Umbilical cord (tissue), 2 donors: ENCODE data around the gene AKAP8L. TPM values are rescaled to one million over a fixed set of nuclear protein-coding genes. Genes with fewer than 3 reads are reported as not detected.

Source experiments
- DNase-seq: peaks from one replicate; pipeline ENCODE4 v3.0.0-alpha.2; 2015; ENCODE audit warnings: low spot score
- total RNA-seq: library from RNA; depleted of rRNA; stranded (reverse); fragments of >200 nt; gene quantifications from one replicate; pipeline ENCODE4 v1.2.3, GENCODE V29; 2014; ENCODE audit warnings: low replicate concordance; ENCODE audit not compliant: insufficient read depth

AKAP8L gene
- total RNA-seq, 1 donor from 2014 or later: 28.4 TPM

DNA sequence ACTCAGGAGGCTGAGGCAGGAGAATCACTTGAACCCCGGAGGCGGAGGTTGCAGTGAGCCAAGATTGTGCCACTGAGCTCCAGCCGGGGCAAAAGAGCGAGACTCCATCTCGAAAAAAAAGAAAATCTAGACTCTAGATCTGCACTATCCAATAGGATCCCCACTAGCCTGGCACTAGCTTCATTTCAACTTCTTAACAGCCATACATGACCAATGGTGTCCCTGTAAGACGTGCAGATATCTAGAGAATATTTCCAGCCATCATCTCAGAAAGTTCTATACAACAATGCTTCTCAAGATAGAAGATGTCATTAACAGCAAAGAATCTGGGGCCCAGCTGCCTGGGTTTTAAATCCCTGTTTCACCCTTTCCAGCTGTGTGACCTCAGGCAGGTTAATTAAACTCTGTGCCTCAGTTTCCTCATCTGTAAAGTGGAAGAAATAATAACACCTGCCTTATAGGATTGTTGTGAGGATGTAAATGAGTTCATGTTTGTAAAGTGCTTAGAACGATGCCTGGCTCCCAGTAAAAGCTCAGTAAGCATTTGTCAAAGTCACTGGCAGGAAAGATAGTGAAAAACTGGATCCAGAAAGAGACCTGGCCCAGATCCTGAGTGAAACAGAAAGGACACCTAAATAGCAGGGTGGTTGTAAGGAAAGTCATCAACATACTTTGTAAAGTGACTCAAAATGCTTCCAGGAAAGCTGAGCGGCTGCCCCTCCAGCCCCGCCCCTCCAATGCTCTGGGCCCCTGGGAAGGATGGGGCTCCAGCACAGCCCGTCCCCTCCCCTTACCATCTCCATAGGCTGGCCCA, 17.4 kb upstream of the AKAP8L start:
- no peak for DNase-seq

DNA sequence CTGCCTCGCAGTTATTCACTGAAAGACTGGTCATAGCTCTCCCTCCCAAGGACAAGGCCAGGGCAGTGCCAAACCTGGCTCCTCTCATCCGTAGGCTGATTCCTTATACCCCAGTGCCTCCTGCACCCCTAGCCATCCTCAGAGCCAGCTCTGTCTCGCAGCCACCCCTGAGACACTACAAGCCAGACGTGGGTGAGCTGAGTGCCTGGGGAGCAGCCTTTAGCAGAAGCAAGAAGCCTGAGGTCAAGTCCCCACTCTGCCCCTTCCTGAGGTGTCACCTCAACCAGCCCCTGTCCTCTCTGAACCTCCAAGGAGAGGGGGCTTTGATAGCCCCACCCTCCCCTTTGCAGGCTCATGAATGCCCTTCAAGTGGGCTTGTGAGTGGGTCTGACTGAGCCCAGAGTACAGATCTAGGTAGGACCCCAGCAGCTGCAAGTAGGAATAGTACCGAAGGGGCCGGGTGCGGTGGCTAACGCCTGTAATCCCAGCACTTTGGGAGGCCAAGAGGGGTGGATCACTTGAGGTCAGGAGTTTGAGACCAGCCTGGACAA, 14.8 kb upstream of the AKAP8L start:
- no peak for DNase-seq

DNA sequence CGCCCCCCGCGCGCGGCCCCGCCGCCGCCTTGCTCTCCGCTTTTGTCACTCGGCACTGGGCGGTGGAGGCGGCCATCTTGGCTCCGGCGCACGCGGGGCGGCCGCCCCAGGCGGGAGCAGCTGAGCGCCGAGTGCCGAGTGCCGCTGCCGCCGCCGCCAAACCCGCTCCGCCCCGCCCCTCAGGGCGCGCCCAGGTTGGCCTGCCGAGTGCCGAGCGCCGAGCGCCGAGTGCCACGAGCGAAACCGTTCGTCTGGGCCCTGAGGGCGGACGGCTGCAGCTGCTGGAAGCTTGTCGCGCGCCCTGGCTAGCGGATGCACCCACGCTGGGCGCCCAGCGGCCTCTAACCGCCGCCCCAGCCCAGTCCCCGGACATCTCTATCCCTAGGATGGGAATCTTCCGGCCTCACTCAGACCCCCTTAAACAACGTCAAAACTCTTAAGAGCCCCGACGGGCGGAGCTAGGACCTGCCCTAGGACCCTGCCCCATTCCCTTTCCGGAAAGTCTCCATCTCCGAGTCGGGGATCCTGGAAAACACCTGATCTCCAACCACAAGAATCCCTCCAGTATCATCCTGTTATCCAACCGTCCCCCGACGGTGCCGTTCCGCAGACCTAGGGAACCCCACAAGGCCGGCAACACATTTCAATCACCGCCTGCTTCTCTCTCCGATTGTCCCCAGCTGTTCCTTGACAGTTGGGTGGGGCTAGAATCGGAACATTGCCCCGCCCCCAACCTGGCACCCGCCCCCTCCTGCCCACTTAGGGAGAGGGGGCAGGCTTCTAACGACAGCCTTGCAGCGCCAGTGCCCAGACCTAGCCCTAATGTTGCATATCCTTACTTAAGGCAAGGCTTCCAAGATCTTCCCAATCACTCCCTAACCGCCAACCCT, 14.1 kb upstream of the AKAP8L start:
- DNase-seq: peak; percentile 94

DNA sequence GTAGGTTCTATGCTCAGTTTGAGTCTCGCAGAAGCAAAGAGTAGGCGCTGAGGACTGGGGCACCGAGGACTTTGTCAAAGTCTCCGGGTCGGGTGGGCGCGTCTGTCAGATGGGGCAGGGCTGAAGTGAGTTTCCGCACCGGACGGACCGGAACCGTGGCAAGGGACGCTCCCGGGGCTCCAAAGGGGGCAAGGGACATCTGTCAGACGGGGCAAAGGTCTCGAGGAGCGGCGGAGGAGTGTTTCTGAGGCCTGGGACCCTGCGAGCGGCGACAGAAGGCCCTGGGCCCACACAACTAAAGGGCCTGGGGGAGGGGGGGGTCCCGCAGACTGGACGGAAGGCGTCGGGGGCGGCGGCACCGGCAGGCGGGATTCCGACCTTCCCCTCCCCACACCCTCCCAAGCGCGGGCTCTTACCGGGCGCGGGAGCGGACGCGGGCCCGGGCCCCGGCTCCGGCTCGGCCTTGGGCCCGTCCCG, 13.3 kb upstream of the AKAP8L start:
- no peak for DNase-seq

DNA sequence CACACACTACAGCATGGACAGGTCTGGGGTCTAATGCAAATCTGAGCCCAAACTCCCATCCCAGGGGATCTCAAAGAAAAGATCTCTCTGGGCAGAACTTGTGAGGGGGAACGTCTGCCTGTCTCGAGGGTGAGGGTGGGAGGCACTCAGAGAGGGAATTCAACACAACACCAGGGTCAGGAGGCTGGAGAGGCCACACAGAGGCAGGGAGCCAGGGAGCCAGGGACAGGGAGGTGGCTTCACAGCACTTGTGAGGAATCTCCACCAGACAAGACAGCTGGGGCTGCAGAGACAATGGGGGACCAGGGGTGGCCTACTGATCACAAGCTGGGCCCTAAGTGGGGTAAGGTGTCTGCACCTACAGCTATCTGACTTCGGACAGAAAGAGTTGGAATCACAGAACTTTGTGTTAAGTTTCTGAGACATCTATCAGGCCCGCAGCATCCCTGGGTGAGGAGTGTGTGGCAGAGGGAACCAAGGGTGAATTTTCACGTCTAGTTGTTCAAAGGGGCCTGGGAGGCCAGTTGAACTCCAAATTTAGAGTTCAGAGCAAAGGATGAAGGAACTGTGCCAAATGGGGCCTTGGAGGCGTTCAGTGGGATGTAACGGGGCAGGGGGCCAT, 12.7 kb upstream of the AKAP8L start:
- no peak for DNase-seq

DNA sequence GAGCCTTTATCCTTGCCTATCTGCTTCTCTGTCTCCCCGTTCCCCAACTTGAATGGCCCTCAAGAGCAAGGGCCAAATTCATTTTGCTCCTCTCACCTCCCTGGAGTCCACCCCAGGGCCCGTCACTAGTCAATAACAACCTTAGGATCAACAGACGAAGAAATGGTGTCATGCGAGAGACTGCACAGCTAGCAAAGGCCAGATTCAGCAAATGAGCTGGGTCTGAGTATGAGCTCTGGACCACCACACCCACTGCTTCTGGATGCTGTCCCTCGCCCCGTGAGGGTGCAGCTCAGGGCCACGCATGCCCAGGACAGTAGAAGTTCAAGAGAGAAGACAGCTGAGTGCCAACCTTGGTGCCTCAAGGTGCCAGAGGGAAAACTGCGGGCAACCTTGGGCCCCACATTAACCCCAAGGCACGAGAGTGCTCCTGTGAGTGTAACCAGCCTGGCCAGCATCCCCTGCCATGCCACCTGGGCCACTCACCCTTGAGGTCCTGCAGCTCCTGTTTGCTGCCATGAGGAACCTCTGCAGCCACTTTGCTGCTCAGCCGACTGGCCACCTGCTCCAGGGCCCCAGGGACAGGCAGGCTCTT, 11.8 kb upstream of the AKAP8L start:
- DNase-seq: no peak

DNA sequence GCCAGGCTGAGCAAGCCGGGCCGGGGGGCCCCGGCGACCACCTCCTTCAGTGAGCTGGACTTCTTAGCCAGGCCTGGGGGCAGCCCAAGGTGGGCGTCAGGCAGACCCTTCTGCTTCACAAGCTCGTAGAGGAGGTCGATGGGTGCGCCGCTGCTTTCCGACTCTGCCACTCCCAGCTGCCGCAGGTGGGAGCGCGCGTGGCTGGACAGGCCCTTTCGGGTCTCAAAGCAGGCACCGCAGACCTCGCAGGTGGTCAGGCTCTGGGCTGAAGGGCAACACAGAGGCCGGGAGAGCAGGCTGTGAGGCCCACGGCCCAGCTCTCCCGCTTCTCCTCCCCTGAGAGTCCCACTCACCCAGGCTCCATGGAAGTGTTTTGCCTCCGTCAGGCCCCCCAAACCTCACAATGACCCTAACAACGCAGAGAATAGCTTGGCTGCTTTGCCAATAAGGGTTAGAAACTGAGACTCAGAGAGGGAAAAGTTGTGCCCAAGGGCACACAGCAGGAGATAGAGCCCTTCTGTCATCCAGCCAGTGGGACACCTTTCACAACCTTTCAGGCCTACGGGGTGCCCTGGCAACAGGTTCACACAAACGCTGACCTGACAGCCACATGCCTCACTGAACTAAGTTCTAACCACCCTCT, 11.2 kb upstream of the AKAP8L start:
- no peak for DNase-seq

DNA sequence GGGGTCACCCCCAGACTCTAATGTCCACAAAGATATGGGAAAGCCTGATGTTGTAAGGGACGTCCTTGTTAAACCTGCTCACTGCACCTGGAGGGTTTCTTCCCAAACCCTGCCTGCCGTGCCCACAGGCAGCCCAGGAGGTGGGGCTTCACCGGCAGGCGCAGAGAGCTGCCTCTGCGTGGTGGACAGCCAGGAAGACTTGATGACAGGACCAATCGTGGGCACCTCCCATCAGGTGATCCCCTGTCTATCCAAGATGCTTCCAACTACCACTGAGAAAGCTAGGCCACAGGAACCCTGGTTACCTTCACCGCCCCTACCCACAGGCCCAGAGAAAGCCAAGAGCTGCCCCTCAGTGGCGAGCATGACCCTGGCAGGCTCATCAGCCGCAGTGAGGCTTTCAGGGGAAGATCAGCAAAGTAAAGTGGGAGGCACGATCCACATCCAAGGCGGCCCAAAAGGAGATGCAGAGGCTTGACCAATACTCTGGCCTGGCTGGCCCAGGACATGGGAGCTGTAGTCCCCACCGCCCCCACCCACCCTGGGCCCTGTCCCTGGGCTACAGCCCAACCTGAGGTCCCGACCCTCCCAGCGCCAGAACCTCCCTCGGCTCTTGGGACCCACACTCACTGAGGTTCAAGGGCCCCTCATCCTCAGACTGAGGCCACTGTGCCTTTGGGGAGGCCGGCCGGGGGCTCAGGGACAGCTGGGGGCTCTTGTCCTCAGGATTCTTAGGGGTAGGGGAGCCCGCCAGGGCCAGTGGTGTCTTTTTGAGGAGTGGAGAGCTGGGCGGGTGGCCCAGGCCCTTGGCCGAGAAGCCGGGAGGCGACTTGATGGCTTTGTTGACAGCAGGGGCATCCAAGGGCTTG, 10.4 kb upstream of the AKAP8L start:
- no peak for DNase-seq

DNA sequence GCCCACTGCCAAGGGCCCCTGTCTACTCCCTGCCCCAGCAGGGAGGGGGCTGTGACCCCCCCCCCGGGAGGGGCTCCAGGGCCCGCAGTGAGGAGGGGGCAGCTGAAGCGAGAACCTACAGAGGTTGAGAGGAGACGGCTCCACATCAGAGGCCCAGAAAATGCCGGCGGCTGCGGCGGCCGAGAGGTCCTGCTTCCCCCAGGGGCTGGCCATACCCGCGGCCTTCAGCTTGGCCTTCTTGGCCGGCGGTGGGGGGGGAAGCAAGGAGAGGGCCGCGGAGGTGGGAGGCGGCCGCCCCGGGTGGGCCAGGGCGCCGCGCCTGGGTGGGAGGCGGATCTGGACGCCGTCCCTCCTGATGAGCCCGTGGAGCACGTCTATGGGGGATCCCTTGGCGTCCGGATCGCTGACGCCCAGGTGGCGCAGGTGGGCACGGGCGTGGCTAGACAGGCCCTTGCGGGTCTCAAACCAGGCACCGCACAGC, 9.2 kb upstream of the AKAP8L start:
- DNase-seq: no peak

DNA sequence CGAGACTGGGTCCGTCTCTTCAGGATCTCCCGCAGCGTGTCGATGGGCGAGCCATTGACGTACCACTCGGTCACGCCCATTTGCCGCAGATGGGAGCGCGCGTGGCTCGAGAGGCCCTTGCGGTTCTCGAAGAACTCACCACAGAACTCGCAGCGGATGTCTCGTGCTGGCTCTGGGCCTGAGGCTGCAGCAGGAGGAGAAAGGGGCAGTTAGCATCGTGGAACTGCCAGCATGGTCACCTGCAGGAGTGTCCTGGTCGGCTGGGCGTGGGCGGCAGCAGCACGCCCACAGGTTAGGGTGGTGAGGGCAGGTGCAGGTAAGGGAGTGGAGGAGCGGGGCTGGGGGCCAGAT, 8.5 kb upstream of the AKAP8L start:
- DNase-seq: no peak

DNA sequence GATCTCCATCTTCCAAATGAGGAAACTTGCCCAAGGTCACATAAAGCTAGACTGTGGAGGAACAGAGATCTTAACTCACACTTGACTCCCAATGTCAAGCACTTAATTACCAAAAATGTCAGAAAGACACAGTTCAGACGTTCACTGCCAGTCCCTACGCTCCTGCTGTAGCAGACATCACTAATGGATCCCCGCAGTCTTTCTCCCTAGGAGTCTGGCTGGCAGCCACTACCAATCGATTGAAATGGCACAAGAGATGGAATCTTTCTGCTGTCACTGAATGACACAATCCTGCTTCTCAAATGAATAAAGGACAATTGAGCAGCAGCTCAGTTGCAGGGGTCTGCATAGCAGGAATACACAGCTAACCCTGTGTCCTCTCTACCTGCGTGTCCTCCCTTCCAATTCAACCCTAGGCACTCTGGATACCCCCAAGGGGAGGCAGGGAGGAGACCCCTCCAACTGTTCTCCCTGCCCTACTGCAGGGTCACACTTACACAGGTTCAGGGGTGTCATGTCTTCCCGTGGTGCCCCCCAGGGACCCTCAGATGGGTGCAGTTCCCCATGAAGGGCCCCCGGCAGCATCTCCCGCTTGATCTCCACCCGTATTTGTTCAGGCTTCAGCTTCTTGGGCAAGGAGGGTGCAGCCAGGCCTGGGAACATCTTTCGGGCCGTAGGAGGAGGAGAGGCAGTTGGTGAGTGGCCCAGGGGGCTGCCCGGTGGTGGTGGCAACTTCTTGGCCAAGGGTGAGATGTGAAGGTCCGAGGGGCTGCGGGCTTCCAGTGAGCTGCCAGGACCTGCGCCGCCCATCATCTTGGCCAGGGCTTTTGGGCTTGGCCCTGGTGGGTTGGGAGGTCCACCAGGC, 7.9 kb upstream of the AKAP8L start:
- DNase-seq: no peak

DNA sequence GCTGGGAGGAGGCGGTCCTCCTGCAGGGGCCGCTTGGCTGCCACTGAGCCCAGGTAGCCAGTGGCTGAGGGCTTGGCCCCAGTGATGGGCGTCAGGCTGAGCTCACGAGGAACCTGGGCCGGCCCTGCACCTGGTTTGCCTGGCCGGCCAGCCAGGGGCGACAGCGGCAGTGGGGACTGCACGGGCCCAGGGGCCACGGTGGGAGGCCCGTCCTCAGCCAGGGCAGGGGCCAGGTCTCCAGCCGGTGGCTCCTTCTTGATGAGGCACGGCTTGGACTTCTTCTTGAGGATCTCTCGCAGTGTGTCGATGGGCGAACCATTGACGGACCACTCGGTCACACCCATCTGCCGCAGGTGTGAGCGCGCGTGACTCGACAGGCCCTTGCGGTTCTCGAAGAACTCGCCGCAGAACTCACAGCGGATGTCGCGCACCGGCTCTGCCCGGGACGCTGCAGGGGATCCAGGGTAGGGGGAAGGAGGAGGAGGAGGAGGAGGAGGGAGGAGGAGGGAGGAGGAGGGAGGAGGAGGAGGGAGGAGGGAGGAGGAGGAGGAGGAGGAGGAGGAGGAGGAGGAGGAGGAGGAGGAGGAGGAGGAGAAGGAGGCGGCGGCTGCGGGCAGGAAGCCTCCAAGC, 6.6 kb upstream of the AKAP8L start:
- DNase-seq: no peak

DNA sequence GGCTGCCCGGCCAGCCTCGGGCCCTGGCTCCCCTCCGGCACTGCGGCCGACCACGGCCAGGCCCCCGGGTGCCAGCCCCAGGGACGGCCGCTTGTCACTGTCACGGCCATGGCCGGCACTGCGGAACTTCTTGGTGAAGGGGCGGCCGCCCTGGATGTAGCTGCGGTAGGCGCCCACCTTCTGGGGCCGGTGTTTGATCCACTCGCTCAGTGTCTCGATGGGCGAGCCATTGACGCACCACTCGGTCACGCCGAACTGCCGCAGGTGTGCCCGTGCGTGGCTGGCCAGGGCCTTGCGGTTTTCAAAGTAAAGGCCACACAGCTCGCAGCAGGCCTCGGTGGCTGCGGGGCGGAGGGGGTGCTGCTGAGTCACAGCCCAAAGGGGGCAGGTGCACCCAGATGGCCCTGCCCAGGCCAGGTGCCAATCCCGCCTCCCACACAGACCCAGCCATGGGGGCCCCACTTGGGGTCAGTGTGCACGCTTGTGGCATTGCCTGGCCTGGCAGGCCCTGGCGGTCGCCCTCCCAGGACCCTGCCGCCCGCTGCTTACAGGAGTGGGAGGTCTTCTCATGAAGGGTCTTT, 6.0 kb upstream of the AKAP8L start:
- no peak for DNase-seq

DNA sequence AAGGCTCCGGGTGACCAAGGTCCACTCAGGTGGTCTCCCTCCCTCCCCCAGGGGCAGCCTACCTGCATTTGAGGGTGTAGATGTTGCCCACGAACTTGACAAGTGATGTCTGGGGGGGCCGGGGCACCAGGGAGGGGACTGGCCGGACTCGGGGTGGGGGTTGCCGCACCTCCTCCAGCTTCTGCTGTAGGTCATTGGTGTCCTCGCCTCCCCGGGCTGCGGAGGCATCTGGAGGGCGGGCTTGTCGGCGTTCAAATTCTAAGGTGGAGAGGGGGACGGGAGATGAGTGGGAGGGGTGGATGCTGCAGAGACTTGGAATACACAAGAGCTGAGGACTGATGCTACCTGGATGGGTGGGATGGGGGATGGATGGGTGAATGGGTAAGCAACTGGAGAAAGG, 5.3 kb upstream of the AKAP8L start:
- DNase-seq: no peak

DNA sequence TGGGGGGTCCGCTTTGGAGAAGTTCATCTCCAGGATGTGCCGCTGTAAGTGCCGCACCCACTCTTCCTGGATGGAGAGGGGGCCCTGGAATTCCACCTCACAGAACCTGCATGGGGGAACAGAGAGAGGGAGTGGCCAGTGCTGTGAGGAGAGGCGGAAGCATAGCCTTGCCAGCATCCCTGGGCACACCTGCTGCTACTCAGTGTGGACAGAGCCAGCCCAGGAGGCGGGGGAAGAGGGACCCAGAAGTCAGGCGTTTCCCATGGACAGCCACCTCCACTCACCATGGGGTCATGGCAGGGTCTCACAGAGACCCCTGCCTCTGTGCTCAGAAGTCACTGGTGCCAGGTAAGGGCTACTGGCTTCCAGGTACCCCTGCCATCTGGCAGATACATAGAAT, 4.3 kb upstream of the AKAP8L start:
- DNase-seq: no peak

DNA sequence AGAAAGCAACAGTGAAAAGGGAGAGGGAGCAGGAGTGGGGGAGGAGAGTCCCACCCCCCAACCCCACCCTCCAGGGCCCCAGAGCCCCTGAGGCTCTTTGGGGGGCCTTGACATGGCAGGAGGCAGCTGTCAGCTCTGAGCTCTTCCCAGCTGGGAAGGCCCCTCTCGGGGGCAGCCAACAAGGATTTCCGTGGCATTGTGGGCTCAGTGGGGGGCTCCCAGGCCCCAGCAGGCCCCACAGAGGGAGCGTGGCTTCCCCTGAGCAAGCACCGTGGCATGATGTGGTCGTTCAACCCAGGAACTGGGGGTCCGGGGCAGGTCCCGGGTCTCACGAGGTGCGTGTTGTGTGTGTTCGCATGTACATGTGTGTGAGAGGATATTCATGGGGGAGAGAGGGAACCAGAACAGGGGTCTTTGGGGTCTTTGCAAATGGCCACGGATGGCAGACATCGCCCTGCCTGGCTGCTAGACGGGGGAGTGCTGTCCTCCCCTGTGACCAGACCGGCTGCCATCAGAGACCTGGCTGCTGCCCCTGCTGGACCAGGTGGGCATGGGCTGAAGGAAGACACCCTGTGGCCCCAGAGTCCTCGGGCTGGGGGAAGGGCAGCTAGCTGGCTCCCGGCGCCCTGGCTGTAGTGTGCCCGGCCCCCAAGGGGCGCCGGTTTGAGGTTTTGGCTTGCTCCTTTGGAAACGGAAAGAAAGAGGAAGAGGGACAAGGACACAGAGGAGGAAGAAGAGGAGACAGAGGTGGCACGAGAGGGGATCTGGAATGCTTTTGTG, 3.7 kb upstream of the AKAP8L start:
- peak; percentile 15 for DNase-seq

DNA sequence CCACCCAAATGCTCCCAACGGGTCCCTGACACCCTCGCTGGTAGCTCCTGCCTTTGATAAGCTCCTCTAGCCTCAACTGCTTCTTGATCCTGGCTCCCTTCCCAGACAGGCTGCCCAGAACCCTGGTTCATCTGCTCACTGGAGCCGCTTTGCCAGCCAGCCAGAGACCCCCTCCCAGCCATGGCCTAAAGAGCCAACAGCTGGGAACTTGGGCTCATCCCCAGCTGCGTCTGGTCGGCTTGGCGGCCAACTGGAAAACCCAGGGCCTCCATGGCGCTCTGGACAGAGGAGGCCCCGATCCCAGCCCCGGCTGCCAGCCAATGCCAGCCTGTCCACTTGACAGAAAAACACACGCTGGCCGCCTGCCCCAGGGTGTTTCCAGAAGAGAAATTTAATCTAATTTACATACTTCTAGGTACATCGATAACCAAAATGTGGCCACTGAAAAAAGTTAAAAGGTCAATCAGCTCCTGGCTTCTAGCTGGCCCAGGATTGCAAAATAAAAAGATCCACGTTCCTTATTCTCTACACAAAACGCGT, 3.0 kb upstream of the AKAP8L start:
- DNase-seq: peak; percentile 40
